Calu3 (cell line): ENCODE results near the gene NSMCE1. TPM values are rescaled to one million over a fixed set of nuclear protein-coding genes. Genes with fewer than 3 reads are reported as not detected.

Experiments
- BruUV-seq: library from RNA; stranded (reverse); fragments of 400-500 nt; replicated peaks from 2 replicates; lab custom pipeline; 2021; lab: Mats Ljungman, UMichigan
- CTCF ChIA-PET: fragments of 300-600 bp; sonication (Branson Sonifier 250); formaldehyde crosslinking; loops from one replicate; lab custom pipeline; 2022; ENCODE audit warnings: antibody characterized with exemption; lab: Charles Lee
- DNase-seq: peaks from one replicate; pipeline ENCODE4 v3.0.0; 2022
- H3K27ac Mint-ChIP-seq: one replicate; pipeline ENCODE4 v1.8.0; 2022; ENCODE audit warnings: mixed read lengths; ENCODE audit not compliant: unreplicated experiment
- H3K27me3 Mint-ChIP-seq: one replicate; pipeline ENCODE4 v1.8.0; 2022; ENCODE audit warnings: mixed read lengths; ENCODE audit not compliant: unreplicated experiment
- H3K36me3 Mint-ChIP-seq: one replicate; pipeline ENCODE4 v1.8.0; 2022; ENCODE audit warnings: mild to moderate bottlenecking, moderate library complexity, mixed read lengths; ENCODE audit not compliant: insufficient read depth, unreplicated experiment
- H3K4me1 Mint-ChIP-seq: one replicate; pipeline ENCODE4 v1.8.0; 2022; ENCODE audit warnings: mild to moderate bottlenecking, low read depth, mixed read lengths; ENCODE audit not compliant: unreplicated experiment
- H3K4me3 Mint-ChIP-seq: one replicate; pipeline ENCODE4 v1.8.0; 2022; ENCODE audit warnings: mild to moderate bottlenecking, low read depth, moderate library complexity, mixed read lengths; ENCODE audit not compliant: unreplicated experiment
- H3K9me3 Mint-ChIP-seq: one replicate; pipeline ENCODE4 v1.8.0; 2022; ENCODE audit warnings: low read depth, mixed read lengths; ENCODE audit not compliant: unreplicated experiment
- CTCF ChIP-seq: fragments of 200-600 bp; IDR thresholded peaks from one replicate; pipeline ENCODE4 v1.8.0; 2022; ENCODE audit warnings: antibody characterized with exemption; ENCODE audit not compliant: unreplicated experiment
- intact Hi-C: fragments of 100-400 bp; cut with micrococcal nuclease; formaldehyde crosslinking; loops from one replicate; pipeline ENCODE4 v1.10.0; 2022; ENCODE audit not compliant: unreplicated experiment
- total RNA-seq: library from RNA; stranded (reverse); gene quantifications from 2 replicates; pipeline ENCODE4 v1.2.3, GENCODE V29; 2022

Gene NSMCE1
- total RNA-seq, 1 experiment from 2014 or later: 83.2 TPM

- Mint-ChIP-seq H3K27me3 (peaks cover 49% of the 10 kb centered on the region), H3K9me3 (no peaks in the 10 kb centered on the region), H3K4me3 (no peak overlapping the region), H3K27ac (no peak overlapping the region), H3K36me3 (peaks cover 11% of the 10 kb centered on the region), H3K4me1 (peaks cover 2% of the 10 kb centered on the region)
- intact Hi-C loops: no loop called here
- BruUV-seq: no TSS peak
- no peak for TF ChIP-seq CTCF
- no peak for DNase-seq
- CTCF ChIA-PET: interaction anchor here (0.6 kb wide), 1 partner anchor 122 kb away, joined by 3 read pairs; no protein-coding TSS in a partner anchor
Measured at GRCh38 chr16:27199235-27199586, 69.4 kb downstream of the NSMCE1 start.

- Mint-ChIP-seq H3K4me1 (no peaks in the 10 kb centered on the region), H3K9me3 (no peaks in the 10 kb centered on the region), H3K36me3 (peaks cover 5% of the 10 kb centered on the region), H3K27ac (no peak overlapping the region), H3K4me3 (no peak overlapping the region), H3K27me3 (peaks cover 54% of the 10 kb centered on the region)
- no TSS peak for BruUV-seq
- TF ChIP-seq CTCF: no peak
- DNase-seq: no peak
- CTCF ChIA-PET: no interaction called here
- intact Hi-C loops: no loop called here
Measured at GRCh38 chr16:27198451-27199234, 69.9 kb downstream of the NSMCE1 start.

GRCh38 chr16:27197004-27197403 is 71.6 kb downstream of the NSMCE1 start:
- TF ChIP-seq CTCF: no peak
- DNase-seq: no peak
- H3K27ac Mint-ChIP-seq: no peak overlapping the region
- no TSS peak for BruUV-seq
- no peak overlapping the region for H3K4me3 Mint-ChIP-seq
- H3K36me3 Mint-ChIP-seq: no peaks in the 10 kb centered on the region
- H3K27me3 Mint-ChIP-seq: peaks cover 69% of the 10 kb centered on the region
- intact Hi-C loops: no loop called here
- CTCF ChIA-PET: no interaction called here
- H3K9me3 Mint-ChIP-seq: no peaks in the 10 kb centered on the region
- no peaks in the 10 kb centered on the region for H3K4me1 Mint-ChIP-seq

GRCh38 chr16:27195941-27196595 is 72.5 kb downstream of the NSMCE1 start:
- no peaks in the 10 kb centered on the region for H3K36me3 Mint-ChIP-seq
- CTCF ChIA-PET: no interaction called here
- no peak overlapping the region for H3K27ac Mint-ChIP-seq
- no peak for DNase-seq
- H3K4me1 Mint-ChIP-seq: no peaks in the 10 kb centered on the region
- intact Hi-C loops: no loop called here
- no peak for TF ChIP-seq CTCF
- peaks cover 70% of the 10 kb centered on the region for H3K27me3 Mint-ChIP-seq
- no peak overlapping the region for H3K4me3 Mint-ChIP-seq
- no peaks in the 10 kb centered on the region for H3K9me3 Mint-ChIP-seq
- BruUV-seq: no TSS peak
